Stimulated activated CD4-positive, alpha-beta T cell treated with anti-CD3 and anti-CD28 coated beads, TNF-alpha, amount 100 ng/mL, for 1 hour (primary cell): ENCODE measurements around the gene PPP1R18.
"Not testable (repeated sequence)": the region's sequence is repeated elsewhere in the genome, so short reads cannot be mapped to it uniquely, and the experiment has no call there.

Experiments used
- DNase-seq, 3 donors: peaks; one replicate each; pipeline ENCODE4 v3.0.0-alpha.2; 2020; ENCODE audit warnings: low read depth in 3 of 3, low spot score in 1 of 3

The PPP1R18 gene

DNA sequence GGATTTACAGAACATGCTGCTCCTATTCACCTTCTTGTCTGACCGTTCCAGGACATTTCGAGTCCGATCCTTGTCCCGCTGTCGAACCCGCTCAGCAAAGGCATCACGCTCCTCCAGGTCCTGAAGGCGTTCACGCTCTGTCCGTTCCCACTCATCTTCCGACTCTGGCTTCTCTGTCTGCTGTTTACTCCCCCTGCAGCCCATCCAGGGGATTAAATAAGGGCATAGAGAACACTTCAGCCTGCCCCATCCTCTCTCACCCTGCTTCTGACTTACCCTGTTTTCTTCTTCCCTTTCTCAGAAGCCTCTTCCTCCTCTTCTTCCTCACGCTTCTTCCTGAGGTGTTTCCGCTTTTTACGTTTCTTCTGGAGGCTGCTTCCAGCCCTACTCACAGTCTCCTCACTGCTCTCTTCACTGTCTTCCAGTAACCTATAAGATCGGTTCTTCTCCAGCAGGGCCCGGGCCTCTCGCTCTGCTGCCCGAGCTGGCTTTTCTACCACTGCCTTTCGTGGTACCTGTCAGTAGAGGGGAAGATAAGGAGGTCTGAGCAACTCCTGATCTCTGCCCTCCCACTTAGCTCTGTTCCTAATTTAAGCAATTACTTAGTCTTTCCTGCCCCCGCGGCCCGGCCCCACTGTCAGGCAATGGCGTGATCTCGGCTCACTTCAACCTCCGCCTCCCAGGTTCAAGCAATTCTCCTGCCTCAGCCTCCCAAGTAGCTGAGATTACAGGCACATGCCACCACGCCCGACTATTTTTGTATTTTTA is 15.5 kb downstream of the PPP1R18 start:
- no peak for DNase-seq

DNA sequence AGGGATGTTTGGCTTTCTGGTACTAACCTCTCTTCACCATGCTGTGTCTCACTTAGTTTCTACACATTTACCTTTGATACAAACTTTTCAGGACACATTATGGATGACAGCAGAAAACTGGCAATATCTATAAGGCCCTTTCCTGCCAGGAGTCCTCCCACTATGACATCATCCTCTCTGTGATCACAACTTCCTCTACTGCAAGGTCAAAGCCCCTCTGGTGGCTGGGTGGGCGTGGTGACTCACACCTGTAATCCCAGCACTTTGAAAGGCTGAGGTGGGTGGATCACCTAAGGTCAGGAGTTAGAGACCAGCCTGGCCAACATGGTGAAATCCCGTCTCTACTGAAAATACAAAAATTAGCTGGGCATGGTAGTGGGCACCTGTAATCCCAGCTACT is 20.1 kb downstream of the PPP1R18 start:
- not testable (repeated sequence) for DNase-seq

DNA sequence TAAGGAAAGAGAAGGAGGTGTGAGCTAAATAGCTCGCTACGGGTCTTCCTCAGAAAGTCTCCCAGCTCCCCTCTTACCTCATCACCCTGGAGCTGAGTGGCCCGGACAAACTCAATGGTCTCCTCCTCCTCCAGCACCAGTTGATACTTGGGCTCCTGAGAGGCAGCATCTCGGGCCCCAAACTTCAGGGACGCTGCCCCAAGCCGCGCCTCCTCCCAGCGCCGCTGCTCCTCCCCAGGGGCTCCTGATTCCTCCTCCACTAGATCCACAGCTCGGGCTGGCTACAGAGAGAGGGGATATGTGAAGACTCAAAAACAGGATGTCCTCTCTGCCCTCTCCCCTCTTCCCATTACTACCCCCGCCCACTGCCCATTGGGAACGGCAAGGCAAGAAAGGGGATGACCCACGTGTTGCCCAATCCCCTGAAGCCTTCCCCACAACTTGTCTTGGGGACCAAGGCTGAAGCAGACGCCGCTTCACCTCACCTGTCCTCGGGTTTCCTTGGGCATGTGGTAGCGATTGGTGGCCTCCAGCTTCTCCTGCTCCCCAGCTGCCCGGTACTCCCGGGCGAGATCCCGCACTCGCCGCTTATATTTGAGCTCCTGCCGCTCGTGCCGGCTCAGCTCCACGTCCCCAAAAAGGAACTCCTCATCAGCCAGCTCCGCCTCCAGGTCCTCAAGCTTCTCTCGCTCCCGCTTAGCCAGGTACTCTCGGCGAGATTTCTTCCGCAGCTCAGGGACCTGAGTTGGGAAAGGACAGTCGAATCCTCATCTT is 21.3 kb downstream of the PPP1R18 start:
- no peak for DNase-seq

DNA sequence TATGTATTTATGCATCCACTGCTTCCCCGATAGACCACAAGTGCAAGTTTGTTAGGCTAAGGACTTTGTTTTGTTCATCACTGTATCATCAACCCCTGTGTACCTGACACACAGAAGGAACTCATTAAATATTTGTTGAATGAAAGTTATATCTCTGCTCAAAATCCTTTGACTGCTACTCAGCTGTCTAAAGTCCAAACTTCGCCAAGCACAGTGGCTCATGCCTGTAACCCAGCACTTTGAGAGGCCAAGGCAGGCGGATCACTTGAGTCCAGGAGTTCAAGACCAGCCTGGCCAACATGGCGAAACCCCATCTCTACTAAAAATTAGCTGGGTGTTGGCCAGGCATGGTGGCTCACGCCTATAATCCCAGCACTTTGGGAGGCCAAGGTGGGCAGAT is 28.5 kb downstream of the PPP1R18 start:
- not testable (repeated sequence) for DNase-seq

DNA sequence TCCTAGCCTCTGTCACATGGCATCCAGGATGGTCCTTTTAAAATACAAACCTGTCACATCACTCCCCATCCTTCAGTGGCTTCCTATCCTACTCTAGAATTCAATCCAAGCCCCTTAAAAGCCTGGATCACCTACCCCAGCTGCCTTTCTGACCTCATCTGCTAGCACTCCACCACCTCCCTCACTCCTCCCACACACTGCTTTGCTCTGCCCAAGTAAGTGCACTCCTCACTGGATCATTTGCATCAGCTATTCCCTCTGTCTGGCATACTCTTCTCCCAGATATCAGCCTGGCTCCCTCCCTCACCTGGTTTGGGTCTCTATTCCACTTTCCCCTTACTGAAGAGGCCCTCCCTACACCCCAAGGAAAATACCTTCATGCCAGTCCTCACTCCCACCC is 29.0 kb downstream of the PPP1R18 start:
- DNase-seq = no peak

DNA sequence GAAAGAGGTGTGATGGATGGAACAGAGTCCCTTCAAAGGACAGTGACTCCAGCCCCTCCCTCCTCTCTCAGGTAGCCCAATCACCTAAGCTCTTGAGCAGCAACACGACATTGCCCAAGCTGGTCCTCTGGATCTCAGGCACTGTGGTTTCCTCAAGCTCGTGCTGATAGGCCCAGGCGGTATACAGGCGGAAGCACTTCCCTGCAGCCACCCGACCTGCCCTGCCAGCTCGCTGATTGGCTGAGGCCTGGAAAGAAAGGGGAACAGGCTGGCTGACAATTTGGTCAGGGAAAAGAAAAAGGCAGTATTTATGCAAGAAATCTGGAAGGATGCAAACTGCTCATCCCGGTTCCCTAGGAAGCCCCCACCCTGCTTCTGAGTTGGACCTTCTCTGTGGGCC is 29.9 kb downstream of the PPP1R18 start:
- DNase-seq = no peak

DNA sequence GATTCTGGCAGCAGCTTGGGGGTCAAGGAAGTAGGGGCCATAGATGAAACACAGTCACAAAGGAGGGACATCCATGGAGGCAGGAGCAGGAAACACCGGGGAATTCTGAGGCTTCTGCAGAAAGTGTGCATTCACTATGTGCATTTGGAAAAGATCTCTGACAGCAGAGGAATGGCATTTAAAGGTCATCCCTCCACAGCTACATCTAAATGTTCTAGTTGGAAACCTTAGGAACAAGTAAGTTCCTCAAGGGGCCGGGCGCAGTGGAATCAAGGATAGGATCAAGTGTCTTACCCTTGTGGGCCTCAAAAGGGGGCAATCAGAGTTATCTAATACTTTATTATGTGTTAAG is 30.7 kb downstream of the PPP1R18 start:
- no peak for DNase-seq

DNA sequence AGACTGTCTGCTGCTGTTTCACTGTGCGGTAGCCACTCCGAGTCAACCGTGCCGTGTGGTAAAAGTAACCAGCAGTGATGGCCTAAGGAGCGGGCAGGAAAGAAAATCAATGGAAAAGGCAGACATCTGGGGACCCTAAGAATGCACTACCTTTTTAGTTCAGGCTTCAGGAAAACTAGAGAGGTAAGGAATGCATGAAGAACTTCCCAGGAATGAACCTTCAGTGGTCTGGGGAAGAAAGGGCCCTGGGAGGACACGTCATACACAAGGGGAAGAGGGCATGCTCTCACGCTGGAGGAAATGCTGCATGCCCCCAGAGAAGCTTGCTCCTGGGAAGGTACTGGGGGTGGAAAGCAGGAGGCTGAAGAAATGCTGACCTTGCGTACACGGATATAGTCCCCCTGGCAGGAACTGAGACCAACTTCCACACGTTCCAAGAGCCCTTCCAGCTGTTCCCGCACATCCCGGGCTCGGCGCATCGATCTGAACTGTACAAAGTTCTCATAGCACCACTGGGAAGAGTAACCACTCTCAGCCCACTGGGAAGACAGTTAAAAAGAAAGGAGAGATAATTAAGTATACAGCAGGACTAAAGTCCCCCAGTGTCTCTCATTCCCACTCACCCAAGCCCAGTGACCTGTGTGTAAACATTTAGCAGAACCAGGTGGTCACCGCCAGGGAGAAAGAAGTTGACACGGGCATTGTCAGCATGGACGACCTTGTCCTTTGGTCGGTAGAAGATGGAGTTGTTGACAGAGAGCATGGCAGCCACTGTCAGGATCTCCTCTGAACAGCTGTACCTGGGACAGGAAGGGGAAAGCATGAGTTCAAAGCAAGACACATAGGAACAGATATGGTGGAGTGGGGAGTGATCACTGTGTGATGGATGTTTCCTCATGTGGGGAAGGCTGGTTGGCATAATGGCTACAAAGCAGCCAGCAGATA is 31.4 kb downstream of the PPP1R18 start:
- no peak for DNase-seq

DNA sequence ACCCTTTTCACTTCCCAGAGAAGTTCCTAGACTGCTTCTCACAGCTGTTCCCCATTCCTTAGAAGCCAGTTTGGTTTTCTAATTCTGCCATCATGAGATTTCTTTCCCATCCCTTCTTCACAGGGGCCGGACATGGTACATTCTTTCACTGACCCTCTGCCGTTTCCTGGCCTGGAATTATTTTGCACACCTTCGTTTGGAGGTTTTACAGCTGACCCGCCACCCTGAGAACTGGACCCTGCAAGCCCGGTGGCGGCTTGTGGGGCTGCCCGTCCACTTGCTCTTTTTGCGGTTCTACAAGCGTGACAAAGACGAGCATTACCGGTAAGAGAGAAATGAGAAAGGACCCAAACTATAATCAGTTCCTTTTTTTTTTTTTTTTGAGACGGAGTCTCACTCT is 35.3 kb downstream of the PPP1R18 start:
- no peak for DNase-seq

DNA sequence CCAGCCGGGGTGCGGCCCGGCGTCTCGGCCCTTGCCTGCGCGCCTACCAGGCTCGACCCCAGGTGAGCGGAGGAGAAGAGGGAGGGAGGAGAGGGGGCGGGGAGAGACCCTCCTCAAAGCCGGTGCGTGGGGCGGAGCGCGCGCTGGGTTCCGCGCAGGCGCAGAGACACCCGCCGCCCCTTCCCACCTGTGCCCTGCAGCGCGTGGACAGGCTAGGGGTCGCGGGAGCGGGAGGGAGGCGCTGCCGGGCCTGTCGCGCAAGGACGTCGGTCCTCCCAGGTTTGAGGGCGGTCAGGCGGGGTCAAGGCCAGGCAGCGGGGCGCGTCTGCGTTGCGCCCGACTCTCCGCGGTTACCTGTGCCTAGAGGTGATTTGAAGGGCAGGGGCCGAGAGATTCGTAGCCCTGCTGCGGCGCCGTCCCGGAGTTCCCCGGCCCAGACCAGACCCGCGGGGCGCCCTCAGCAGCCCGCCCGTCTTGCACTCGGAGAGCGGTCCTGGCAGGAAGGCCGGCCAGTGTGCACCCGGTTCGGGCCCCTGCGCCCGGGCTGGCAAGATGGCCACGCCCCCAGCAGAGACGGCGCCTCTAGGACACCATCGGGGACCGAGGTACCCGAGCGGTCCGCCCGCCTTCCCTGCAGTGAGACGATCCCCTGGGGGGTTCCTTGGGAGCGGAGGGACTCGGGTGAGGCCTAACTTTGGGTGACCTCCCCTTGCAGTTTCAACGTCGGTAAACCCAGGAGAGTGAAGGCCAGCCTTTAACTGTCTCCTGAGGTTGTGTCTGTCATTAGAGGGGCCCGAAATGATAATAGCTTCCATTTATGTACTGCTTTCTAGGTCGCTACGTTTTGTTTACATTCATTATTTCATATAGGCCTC is 39.0 kb downstream of the PPP1R18 start:
- peak; percentile 39 to 74 (median 61) for DNase-seq

DNA sequence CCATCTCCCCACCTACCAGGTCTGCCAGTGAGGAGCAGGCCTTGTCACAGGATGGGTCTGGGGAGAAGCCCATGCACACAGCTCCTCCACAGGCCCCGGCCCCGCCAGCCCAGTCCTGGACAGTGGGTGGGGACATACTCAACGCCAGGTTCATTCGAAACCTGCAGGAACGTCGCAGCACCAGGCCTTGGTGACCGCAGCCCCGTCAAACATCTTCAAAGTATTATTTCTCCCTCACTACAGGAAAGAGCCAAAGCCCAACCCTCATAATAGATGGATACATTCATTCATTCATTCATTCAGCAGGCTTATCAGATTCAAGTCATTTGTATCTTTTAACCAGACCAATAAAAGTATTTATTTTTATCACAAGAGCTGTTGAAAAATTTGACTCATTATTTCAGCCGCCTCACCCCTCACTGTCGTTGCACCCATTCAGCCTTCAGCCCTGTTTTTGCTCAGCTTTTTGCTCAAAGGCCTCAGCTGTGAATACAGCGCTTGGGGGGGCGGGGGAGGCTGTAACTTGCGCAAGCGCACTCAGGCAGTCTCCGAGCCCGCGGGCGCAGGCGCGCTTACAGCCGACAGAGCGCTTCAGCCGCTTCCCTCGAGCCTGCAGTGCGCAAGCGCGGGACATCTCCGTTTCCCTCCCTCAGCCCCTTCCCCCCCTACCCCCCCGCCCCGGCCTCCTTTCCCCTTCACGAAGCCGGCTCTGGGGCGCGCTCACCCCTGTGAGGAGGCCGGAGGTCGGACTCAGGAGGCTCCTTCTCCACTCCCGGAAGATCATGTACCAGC is 39.8 kb downstream of the PPP1R18 start, which contains the start of gene C6orf136:
C6orf136 (plus strand) TSS at position 684 of the 792 bp plus-strand sequence; CDS start at position 783, 99 bp downstream.
- peak; percentile 87 to 88 (median 88) for DNase-seq

DNA sequence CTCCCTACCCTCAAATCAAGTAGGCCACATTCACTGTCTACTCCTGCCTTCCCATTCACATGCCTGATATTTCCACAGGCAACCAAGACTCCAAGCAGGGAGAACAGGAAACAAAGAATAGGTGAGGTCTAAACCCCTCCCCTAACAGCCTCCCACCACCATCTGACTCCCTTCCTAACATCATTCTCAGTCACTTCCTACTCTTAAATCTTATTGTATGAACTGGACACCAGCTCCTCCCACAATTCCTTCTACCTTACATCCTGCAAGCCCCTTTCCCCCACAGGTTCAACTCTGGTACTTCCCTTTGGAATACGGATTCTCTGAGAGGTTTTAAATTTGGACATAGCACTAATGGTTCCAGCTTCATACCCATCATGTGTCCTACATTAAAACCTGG is 40.5 kb downstream of the PPP1R18 start:
- DNase-seq = no peak

DNA sequence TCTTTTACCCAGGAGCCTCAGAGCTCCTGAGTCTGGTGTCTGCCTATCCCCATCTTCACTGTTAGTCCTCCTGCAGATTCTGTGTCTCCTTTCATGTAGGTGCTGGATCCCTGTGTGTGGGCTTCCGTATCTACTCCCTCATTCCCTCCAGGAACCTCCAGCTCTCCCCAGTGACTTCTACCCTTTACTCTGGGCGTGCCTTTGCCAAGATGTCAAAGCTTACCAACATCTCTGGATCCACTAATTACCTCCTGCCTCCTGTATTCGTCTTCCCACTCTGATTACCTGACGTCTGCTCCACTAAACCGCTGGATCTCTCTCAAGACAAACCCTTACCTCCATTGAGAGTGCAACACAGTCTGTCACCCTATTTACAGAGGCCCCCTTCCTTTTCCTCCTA is 41.7 kb downstream of the PPP1R18 start:
- no peak for DNase-seq

DNA sequence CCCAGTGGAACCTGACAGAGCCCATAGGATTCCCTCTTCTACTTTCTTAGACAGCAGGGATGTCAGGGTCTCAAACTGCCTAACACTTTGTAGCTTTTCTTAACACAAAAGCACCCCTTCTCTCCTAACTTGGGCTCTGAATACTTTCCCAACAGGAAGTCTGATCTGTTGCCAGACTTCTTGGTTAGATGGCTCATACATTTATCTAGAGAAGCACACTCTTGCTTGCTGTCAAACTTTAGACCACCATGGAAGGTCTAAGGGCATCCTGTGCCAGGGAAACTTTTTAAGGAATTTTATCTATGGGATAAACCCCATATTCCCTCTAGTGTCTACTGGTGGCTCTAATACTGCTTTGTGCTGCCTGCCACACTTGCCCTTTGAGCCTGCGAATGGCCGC is 42.8 kb downstream of the PPP1R18 start:
- no peak for DNase-seq

DNA sequence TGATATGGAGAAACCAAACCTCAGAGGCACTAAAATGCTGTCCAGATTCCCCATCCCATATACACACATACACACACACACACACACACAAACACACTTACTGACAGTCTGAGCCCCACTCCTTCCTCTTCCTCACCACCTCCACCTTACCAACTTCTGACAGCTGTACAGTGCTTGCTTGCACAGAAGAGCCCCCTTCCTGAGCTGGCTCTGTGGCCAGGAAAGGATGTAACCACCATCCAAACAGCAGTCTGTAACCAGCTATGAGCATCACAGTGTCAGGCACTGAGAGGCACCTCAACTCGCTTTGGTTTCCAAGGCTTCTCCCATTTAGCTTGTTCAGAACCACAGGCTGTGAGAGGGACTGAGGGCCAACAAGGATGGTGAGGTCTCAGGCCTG is 45.4 kb downstream of the PPP1R18 start:
- no peak for DNase-seq

DNA sequence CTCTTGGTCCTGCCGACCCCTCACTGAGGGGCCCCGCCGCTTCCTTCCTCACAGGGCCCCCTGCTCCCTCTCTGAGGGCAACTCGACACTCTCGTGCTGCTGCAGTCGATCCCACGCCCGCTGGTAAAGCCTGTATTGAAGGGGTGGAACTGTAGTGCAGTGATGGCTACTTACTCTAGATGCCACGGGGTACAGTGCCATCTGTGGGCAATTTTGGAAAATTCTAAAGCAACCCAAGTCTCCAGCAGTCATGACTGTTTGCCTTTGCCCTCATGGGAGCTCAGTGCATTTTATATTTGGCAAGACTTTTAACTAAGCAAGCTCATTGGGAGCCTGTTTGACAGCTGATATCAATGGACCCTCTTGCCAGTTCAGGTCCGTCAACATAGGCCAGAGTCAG is 46.0 kb downstream of the PPP1R18 start:
- DNase-seq = no peak

DNA sequence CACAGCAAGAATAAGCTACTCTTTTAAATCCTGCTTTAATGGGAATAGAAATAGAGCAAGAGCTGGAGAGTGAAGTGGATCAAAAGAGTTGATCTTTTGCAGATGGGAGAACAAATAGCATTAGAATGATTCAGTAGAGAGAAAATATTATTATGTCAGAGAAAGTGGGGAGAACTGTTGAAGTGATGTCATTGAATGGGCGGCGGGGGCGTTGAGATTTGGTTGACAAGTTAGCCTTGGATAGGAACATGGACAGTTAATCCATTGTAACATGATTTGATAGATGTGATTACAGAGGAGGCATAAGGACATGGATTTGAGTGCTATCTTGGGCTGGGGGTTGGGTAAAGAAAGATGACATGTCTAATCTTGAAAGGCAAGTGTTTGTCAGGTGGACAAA is 50.6 kb downstream of the PPP1R18 start:
- no peak for DNase-seq

DNA sequence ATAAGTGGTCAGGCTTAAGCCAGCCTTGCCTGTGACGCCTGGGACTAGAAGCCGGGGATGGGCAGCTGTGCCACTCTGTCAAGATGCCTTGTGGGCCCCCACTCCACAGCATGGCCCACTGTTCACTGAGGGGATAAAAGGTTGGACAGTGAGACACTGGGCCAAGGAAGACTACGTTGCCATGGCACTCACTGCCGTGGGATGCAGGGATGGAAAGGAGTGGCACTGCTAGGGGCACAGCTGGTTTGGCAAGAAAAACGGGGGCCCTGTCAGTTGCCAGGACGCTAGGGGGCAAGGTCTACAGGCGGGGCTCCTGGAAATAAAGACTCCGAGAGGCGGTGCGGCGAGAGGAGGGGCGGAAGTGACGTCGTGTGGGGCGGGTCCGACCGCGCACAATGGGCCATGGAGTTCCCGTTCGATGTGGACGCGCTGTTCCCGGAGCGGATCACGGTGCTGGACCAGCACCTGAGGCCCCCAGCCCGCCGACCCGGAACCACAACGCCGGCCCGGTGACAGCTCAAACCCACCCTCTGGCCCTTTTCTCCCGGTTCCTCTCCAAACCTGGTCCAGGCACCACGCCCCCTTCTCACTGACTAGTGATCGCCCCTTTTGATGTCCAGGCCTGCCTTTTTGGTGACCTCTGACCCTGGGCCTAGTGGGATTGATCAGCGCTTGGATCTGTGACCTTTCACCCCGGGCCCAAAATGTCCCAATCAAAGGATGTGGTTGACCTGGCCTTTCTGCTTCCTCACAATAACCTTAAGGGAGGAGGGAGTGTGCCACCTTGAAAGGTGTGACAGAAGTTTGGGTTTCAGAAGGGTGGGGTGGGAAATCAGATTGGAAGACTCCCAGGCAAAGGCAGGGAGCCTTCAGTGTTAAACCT is 59.7 kb downstream of the PPP1R18 start, which contains the start of gene ATAT1:
ATAT1 (plus strand) TSS at position 391 of the 883 bp plus-strand sequence.
- peak; percentile 64 to 83 (median 72) for DNase-seq
